Measurements from ENCODE around the gene C16orf95.
"Not testable (repeated sequence)": the region's sequence is repeated elsewhere in the genome, so short reads cannot be mapped to it uniquely, and the experiment has no call there.

The C16orf95 gene

DNA sequence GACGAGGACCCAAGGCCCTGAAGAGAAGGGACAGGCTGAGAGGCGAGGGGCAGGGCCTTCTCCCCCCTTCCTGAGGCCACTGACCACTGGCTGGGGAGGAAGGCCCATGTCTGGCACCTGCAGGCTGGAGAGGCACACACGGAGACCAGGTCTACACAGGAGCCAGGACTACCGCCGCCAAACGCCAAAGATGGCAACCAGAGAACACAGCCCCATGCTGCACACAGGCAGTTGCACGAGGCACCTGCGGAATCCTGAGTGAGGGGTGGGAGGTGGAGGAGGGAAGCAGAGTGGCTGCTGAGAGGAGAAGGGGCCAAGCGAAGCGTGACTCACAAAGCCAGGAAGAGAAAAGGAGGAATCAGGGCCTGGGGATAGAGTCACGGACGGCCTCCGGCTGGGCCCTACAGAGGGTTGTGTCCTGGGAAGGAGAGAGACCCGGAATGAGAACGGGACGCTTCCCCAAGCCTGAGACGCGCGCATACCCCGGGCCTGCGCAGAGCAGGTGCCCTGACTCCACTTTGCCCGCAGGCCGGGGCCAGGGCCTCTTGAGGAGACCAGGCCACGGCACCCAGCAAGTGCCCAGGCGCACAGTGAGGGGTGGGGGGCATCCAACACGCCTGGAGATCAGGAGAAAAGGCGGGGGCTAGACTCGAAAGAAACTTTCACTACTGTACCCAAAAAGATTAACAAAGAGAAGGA is 28.7 kb upstream of the C16orf95 start:
- no peak for DNase-seq

GRCh38 chr16:87344931-87345631 is 27.9 kb upstream of the C16orf95 start:
- DNase-seq: no peak

- no peak for DNase-seq
These were observed 27.2 kb upstream of the C16orf95 start for GRCh38 chr16:87344165-87344930.

GRCh38 chr16:87343753-87344050 is 26.5 kb upstream of the C16orf95 start:
- no peak for DNase-seq

DNA sequence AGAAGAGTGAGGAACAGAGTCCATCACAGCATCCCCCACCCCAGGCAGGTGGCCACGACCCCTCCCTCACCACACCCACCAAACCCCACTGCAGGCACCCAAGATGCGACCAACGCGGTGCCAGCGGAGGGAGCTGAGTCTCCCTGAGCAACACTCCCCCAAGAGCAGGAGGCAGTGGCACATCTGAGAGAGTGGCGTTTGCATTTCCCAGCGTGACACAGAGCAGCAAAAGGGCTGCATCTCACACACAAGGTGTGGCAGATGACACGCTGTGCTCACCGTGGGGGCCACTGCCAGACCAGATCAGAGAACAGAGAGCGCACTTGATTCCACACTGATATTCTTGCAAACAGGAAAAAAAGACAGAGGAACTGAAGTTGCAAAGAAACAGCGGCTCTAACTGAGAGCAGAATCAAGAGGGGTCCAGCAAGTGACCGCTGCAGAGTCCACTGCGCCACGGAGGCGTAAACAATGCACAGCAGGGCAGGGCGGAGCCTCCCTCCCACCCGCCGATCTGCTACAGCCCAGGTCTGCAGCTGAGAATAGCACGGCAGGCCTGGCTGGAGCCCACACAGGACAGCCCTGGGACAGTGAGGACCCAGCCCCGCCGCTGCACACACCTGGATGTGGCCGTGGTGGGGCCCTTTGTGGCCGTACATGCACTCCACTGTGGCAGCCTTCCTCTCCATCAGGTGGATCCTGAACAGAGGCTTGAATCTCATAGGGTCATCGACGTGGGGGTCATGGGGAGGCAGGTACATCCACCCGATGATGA is 26.0 kb upstream of the C16orf95 start:
- no peak for DNase-seq

DNA sequence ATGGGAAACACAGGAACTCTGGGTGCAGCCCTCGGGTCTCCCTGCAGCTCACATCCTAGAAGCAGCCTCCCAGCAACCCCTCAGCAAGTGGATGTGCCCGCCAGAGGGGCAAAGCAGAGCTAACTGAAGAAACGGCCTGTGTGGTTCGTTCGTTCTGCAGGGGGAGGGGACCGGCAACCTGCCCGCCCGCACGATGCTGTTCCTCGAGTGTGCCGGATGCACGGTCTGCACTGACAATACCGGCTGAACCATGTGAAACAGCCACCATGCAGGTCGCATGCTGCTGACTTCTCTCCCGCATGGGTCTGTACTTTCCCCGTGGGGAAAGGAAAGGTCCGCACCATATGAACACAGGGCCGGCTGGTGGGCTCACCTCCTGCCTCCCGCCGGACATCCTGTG is 25.3 kb upstream of the C16orf95 start:
- DNase-seq: no peak

DNA sequence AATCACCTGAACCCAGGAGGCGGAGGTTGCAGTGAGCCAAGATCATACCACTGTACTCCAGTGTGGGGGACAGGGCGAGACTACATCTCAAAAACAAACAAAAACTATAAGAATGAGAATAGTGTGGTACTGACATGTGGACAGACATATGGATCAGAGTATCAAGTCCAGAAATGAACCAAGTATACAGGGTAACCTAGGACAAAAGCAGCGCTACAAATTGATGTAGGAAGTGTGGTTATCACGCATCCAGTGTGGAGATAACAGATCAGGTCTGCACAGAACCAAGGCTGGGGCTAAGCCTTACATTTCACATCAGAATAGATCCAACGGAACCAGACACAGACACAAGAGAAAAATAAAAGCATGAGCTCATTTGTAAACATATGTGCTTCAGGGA is 23.0 kb upstream of the C16orf95 start:
- DNase-seq: no peak

- DNase-seq: not testable (repeated sequence)
These were observed 22.5 kb upstream of the C16orf95 start for GRCh38 chr16:87339724-87340105.

DNA sequence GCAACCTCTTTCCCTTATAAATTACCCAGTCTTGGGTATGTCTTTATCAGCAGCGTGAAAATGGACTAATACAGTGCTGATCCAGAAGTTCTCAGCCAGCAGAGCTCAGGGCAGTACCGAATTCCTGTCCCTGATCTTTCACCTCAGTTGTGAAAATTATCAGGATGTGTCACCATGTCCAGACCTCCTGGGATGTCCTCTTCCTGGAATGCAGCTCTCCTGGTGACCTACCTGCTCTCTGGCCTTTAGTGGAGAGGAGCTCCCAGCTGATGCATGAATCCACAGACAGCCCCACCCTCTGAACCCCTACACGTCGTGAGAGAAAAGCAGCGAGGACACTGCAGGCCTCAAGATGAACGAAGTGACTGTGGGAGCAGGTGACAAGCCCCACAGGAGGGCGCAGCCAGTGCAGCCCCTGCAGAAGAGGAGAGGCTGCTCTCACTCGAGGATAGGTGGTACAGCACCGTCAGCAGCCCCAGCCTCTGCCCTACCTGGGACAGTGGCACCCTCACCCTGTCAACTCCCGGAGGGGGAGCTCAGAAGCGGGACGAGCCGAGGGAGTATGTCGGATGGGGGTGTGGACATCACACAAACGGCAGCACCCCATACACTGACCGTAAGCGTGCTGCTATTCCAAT is 22.0 kb upstream of the C16orf95 start:
- DNase-seq: no peak

DNA sequence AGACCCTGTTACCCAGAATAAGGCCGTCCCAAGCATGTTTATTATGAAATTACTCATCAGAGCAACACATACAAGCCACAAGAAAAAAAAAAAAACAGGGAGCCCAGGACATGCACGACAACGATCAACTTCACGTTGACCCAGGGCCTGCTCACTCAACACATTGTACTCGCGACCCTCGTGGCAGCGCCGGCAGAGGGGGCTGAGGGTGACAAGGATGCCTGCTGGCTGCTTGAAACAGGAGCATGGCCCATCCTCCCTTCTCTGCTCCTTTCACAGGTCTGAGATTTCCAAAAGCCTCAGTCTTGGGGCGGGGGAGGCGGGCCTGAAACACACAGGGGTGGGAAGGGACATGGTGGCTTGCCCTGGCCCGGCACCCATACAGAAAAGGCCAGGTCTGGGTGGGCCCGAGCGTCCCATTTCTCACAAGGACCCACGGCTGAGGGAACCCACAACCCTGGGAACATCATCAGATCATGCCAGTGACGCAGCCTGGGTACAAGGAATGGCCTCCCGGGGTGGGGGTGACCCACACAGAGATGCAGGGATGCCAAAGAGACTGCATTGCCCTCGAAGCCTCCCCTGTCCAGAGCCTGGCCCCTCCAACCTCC is 21.1 kb upstream of the C16orf95 start:
- no peak for DNase-seq

GRCh38 chr16:87337262-87337771 is 20.1 kb upstream of the C16orf95 start:
- no peak for DNase-seq

DNA sequence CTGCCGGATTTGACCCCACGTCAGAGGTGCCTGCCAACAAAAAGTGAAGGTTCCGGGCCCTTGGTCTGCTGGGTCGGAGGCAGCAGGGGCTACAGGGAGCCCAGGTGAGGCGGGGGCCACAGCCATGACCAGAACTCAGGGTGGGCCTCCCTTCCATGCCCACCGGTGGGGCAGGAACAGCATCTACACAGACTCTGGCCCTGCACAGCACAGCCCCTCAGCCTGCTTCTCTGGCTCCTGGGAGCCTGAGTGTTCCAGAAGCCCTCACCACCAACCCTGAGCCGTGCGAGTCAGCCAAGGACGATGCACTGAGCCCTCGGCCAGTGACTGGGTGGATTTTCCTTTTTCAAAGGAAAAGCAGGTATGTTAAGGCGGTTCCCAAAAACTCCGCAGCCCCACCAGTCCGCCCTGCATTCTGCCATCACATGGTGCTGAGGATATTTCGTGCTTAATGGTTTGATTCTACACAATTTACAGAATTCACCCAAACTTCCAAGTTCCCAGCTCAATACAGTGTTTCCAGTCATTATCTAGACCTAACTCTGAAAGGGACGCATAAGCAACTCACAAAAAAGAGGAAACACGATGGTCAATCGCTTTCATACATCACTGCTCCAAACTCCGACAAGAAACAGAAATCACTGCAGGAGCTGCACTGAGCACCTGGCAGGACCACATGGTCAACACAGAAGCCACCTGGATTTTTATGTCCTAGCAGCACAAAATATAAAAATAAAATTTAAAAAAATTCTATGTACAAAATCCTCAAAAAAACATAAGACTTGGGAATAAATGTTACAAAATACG is 19.4 kb upstream of the C16orf95 start:
- DNase-seq: no peak

DNA sequence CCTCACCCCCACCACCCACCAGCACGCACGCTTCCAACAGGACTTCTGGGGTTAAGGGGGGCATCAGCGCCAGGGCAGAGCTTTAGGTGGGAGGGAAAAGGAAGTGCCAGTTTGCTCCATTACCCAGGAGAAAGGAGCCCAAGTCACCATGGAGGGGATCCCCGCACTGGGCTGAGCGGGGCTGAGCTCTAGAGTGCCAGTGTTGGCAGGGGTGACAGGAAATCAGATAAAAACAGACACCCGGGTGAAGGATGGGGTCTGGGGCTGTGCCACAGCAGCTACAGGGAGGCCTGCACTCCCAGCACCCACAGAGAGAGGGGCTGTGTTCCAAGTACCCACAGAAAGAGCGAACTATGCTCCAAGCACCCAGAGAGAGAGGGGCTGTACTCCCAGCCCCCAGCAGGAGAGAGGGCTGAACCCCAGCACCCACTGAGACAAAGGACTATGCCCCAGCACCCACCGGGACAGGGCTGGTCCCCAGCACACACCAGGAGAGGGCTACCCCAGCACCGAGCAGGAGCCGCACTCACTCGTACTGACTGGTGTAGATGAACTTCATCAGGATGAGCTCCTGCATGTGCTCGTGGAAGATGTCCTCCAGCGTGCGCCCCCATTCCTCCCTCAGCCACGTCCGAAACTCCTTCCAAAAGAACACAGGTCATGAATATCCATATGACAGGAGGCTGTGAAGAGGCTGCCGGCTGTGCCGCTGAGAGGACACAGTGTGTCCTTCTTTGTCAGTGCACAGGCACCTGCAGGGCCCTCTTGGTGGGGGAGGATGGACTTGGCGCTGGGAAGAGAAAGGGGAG is 18.6 kb upstream of the C16orf95 start:
- DNase-seq: no peak

DNA sequence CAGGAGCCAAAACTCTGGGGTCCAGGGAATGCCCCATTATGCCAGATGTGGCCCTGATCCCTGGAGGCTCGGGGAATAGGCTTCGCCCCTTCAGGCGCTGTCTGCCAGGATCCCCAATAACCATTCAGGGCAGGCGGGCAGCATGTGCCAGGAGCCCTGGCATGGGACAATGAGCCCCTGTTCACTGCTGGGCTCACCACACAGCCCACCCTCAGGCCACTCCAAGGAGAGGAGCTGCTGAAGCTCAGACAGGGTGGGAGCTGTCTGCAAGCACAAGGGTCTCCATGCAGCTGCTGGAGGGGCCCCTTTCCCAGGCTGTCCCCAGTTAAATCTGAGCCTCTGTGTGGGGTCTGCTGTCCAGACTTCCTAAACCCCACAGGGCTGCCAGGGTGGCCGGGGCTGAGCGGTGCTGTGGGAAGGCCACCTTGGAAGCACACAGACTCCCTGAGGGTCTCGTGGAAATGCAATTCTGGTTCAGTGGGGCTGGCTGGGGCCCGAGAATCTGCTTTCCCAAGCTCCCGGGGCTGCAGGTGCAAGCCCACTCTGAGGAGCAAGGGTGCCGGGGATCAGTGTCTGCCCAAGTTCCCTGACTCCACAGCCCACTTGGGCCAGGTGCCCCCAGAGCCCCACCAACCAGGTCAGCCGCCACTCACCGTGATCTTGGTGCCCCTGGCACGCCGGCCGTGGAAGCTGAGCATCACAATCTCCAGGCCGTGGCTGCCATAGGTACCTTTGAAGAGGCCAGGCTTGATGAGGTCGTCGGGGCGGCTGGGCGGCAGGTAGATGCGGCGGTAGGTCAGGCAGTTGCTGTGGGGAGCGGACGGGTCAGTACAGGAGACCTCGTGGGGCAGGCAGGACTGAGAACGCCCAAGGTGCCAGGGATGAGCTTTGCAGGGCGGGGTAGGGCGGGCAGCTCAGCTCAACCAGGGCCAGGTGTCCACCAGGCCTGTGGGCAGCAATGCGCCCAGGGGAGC is 17.7 kb upstream of the C16orf95 start:
- no peak for DNase-seq

GRCh38 chr16:87333581-87334331 is 16.6 kb upstream of the C16orf95 start:
- DNase-seq: no peak

GRCh38 chr16:87333101-87333500 is 15.9 kb upstream of the C16orf95 start:
- no peak for DNase-seq

DNA sequence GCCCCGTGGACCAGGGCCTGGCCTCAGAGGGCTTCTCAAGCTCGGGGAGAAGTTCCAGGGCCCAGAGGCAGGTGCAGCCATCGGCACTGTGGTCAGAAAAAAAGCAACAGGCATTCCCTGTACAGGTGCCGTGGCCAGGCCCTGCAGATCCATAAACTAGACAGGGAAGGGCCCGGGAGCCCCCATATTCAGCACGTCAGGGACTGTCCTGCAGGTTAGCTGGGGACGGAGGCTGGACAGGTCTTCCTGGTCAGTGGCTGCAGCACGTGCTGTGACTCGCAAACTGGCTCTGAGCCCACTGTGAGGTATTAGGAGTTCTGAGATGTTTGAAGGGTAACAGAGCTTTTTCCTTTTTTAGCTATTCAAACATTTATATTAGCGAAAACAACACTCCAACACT is 15.0 kb upstream of the C16orf95 start:
- DNase-seq: no peak

- DNase-seq: no peak
These were observed 14.1 kb upstream of the C16orf95 start for GRCh38 chr16:87331241-87331801.
